T1000 (cell line): Measurements from ENCODE around the gene NR3C1.

Experiments
- DNase-seq: peaks from one replicate; lab custom pipeline; 2025; ENCODE audit warnings: mixed read lengths; lab: John Stamatoyannopoulos, UW

Gene NR3C1

GRCh38 chr5:143261748-143262392 lies 141.6 kb downstream of the NR3C1 start:
- no peak for DNase-seq

DNA sequence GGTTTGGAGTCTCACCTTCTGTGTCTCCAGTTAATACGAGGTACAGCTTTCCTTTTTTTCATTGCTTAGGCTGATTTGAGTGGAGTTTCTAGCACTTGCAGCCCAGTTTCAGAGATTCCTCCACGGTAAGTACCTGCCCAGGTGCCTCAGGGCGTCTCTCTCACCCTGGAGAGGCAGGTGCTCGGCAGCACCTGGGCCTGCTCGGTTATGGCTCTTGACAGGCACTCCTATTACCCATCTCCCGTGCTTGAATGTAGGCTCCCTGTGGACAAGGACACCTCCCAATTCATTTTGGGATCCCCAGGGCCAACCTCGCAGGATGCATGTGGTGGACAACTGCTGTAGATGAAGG lies 144.3 kb downstream of the NR3C1 start:
- no peak for DNase-seq

DNA sequence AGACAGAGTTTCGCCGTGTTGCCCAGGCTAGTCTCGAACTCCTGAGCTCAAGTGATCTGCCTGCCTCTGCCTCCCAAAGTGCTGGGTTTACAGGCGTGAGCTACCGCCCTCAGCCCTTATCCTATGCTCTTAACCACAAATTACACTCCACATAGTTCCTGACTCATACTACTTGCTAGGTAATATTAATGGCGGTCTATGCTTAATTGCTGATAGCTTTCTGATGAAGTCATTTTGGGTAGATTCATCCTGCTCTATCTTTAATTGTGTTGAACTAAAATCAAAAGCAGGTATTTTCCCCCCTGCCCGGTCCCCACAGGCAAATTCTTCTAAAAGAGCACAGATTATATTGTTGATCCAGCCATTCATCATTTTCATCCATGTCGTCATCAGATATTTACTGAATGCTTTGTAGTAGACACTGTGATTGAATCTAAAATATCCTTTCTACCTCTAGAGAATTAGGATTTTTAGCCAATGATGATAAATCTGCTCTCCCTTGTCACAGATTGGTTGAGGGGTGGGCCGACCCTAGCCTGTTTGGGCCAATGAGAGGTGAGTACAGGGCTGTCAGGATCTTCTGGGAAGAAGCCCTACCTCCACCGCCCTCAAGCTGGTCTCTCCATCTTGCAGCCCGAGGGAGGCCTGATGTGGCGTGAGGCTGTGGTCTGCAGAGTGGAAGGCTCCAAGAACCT lies 144.8 kb downstream of the NR3C1 start:
- peak; percentile 47 for DNase-seq

DNA sequence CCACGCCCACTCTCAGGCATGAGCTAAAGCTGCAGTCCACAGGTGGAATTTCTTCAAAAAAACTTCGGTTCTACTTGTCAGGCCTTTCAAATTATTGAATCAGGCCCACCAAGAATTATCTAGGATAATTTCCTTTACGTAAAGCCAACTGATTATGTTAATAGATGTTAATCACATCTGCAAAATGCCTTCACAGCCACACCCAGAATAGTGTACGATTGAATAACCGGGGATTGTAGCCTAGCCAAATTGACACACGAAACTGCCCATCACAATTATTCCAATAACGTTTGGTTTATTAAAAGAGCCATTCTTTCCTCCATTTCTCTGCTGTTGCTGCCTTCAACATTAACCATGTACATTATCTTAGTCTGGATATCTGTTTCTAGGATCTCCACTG lies 148.7 kb downstream of the NR3C1 start:
- no peak for DNase-seq

DNA sequence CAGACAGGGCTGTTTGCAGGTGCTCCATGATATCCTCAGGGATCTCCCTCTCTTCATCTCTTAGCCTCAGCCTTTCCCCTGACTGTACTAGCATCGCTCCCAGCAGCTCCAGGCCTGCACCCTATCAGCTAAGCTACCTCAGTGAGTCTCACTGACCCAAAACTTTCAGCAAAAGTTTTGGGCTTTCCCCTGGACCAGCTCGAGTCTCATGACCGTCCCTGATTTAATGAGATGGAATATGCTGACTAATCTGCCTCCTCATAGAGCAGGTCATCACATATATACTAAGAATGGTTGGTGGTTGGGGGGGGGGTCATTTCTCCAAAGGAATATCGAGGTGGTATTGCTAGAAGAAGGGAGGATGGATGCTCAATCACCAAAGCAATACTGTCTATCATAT lies 151.5 kb downstream of the NR3C1 start:
- no peak for DNase-seq

- no peak for DNase-seq
Measured at GRCh38 chr5:143251190-143251589, 152.3 kb downstream of the NR3C1 start.

DNA sequence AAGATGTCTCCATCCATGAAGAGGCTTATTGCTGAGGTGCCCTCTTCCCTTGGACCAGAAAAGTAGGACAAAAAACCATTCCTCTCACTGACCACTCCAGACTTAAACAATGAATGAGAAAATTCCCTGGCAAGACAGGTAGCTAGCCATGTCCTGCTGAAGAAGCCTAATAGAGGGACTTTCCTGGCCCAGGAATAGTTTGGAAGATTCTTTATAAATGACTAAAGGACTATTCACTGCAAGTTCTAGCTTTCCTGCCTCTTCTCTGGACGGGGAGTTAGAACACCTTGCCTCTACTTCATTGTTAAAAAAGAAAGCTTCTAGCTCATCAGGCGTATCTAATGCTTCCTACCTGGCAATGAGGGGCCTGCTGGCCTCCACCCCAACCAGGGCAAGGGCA lies 153.6 kb downstream of the NR3C1 start:
- no peak for DNase-seq

- DNase-seq, result no peak
Measured at GRCh38 chr5:143248822-143249579, 154.5 kb downstream of the NR3C1 start.

GRCh38 chr5:143248391-143248790 lies 155.1 kb downstream of the NR3C1 start:
- no peak for DNase-seq

DNA sequence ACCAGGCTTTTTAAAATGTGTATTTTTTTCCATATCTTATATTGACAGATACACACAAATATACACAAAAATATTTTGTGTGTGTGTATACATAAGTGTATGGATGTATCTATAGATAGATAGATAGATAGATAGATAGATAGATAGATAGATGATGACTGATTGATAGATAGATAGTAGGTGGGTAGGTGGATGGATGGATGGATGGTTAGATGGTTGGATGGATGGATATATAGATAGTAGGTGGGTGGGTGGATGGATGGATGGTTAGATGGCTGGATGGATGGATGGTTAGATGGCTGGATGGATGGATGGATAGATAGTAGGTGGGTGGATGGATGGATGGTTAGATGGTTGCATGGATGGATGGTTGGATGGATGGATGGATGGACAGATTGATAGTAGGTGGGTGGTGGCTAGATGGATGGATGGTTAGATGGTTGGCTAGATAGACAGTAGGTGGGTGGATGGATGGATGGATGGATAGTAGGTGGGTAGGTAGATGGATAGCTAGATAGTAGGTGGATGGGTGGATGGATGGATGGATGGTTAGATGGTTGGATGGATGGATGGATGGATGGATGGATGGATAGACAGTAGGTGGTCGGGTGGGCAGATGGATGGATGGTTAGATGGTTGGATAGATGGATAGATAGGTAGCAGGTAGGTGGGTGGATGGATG lies 156.2 kb downstream of the NR3C1 start:
- DNase-seq, result no peak

- peak; percentile 80 for DNase-seq
Measured at GRCh38 chr5:143245929-143246561, 157.4 kb downstream of the NR3C1 start.

DNA sequence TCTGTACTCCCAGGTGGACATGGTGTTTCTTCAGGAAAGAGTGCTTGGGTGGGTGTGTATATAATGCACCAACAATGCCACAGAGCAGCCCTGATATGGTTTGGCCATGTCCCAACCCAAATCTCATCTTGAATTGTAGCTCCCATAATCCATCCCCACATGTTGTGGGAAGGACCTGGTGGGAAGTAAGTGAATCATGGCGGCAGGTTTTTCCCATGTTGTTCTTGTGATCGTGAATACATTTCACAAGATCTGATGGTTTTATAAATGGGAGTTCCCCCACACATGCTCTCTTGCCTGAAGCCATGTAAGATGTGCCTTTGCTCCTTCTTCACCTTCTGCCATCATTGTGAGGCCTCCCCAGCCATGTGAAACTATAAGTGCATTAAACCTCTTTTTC lies 158.5 kb downstream of the NR3C1 start:
- DNase-seq, result no peak

DNA sequence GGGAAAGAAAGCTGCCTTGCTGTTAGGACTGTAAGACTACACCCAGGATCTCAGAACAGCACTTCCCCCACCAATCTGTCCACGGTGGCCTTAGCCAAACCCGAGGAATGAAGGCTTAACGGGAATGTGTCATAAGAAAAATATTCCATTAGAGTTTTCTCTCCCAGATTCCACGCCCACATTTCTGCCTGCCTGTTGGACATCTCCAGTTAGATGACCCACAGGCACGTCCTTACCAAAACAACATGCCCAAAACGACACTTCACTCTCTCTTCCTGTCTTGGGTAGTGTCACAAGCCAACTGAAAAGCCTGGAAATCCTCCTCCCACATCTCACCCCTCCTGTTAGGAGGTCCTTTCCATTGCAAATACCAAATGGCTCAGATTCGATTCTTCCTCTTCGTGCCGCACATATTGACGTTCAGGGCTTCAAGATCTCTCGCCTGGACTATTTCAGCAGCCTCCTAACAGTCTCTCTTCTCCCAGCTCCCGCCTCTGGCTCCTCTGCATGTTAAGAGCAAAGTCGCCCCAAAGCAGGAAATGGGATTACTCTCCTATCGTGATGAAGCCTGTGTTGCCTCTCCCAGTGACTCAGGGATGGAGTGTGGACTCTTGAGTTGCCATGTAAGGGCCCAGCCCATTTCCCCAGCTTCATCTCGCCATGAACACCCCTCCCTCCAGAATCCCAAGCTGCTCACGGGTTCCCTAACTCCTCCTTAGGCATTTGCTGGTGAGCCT lies 159.3 kb downstream of the NR3C1 start:
- DNase-seq, result peak; percentile 78

GRCh38 chr5:143243103-143243502 lies 160.4 kb downstream of the NR3C1 start:
- no peak for DNase-seq

DNA sequence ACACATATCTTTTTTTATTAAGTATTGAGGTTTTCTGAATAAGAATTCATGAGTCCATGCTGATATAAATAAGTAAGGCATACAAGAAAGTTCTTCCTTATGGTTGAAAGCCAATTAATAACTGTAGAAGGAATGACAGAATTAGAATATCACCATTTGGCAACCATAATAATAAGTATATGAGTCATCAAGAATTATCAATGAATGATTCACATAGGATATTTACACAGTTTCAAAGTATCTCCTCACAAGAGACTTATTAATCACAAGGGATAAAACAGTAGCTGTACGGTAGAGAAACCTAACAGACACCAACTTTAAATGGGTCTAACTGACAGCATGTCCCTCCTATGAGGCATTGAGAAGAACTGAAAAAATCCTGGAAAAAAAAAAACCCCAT lies 161.6 kb downstream of the NR3C1 start:
- DNase-seq, result no peak

- DNase-seq, result no peak
Measured at GRCh38 chr5:143239882-143240518, 163.5 kb downstream of the NR3C1 start.

- no peak for DNase-seq
Measured at GRCh38 chr5:143238620-143239019, 164.9 kb downstream of the NR3C1 start.

DNA sequence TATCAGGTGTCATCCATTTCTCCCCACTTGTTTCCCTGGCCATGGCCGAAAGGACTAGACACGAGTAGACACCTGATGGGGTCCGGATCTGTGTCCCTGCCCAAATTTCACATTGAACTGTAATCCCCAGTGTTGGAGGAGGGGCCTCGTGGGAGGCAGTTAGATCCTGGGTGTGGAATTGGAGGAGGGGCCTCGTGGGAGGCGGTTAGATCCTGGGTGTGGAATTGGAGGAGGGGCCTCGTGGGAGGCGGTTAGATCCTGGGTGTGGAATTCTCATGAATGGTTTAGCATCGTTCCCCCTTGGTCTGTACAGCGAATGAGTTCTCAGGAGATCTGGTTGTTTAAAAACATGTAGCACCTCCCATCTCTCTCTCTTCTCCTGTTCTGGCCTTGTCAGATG lies 165.8 kb downstream of the NR3C1 start:
- no peak for DNase-seq

- DNase-seq, result no peak
Measured at GRCh38 chr5:143236682-143237081, 166.8 kb downstream of the NR3C1 start.

GRCh38 chr5:143235423-143235822 lies 168.1 kb downstream of the NR3C1 start:
- DNase-seq, result no peak
